ENCODE measurements around the gene PHAF1.

The PHAF1 gene

GRCh38 chr16:67148656-67149275 is 39.0 kb downstream of the PHAF1 start:
- DNase-seq, result no peak

DNA sequence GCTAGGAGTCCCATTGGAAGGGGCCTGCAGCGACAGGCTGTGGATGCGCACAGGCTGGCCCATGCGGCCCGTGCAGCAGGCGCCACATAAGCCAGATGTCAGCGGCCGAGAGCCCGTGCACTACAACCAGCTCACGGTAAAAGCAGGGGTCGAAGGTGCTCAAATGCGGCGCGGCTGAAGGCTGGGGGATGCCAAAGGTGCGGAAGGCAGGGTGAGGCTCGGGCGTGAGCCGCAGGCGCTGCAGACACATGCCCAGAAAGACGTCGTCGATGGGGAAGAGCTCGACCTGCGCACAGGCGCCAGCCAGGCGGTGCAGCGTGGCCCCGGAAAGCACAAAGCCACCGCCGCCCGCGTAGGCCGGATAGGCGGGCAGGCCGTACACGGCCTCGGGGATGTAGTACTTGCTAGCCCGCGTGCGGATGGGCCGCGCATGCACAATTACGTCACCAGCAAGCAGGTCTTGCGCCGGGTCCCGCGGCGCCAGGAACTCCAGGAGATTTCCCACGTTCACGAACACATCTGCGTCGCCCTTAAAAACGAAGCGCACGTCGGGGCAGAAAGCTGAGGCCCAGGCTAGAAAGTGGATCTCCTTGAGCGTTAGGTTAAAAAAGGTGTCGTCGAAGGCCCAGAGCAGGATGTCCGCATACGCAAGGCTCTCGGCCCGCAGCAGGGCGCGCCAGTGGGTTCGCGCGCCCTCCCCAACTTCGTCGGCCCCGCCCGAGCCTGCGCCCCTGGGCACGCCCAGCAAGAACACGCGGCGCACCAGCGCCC is 39.7 kb downstream of the PHAF1 start:
- DNase-seq, result no peak

DNA sequence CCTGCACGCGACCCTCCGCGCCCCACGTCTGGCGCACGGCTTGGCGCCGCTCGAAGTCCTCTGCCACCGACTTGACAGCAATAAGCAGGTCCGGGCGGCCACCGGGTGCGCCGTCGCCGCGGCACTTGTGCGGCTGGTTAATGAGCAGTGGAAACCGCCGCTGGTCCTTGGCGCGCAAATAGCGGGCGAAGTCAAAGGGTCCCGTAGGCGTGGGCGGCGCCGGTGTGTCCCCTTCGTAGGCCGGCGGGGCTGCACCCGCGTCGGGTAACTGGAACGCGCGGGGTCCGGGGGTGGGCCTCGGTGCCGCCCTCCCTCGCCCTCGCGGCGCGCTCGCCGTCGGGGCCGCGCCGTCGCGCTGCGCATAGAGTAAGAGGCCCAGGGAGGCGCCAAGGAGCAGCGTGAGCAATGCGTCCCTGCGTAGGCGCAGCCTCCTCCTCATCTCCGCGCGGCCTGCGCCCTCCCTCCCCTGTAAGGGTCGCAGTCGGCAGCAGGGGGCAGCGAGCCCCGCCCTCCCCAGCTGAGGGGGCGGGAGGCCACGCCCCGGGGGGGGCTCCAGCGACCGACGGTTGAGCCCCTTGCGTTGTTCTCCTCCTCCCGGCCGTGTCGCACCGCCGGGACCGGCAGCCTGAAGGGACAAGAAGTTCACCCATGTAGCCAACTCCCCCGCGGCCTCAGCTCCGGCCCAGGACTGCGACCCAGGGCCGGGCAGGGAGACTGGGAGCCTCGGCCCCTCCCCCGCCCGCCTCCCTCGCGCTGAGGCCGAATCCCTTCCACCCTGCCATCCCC is 40.5 kb downstream of the PHAF1 start:
- DNase-seq, result no peak

DNA sequence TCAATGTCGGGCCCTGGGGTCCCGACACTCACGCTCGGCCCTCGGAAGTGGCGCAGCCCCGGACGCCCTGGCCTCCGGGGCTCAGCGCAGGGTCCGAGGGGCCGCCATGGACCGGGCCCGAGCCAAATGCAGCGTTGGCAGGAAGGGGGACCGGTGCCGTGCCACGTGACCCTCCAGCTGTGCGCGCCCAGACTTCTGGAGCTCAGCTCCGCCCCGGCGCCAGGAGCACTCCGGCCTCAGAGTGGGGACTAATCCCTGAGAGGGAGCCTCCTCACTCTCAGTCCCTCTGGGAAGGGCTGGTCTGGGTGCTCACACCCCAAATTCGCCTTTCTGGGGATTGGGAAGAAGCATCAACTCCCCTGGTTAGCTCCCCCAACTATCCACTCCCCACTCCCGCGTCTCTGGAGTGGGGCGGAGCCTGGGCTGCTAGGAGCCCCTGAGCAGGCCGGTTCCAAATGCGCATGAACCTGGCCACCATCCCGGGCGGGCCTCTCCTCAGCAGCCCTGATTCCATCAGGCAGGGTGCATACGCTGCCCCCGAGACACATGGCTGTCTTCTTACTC is 41.2 kb downstream of the PHAF1 start, which contains the start of gene B3GNT9:
Gene B3GNT9 (minus strand): TSS at position 166 of the 564 bp plus-strand sequence. CDS start 513 bp downstream, outside the sequence.
- DNase-seq, result no peak

- DNase-seq, result no peak
Measured at GRCh38 chr16:67151431-67152097, 41.8 kb downstream of the PHAF1 start.

DNA sequence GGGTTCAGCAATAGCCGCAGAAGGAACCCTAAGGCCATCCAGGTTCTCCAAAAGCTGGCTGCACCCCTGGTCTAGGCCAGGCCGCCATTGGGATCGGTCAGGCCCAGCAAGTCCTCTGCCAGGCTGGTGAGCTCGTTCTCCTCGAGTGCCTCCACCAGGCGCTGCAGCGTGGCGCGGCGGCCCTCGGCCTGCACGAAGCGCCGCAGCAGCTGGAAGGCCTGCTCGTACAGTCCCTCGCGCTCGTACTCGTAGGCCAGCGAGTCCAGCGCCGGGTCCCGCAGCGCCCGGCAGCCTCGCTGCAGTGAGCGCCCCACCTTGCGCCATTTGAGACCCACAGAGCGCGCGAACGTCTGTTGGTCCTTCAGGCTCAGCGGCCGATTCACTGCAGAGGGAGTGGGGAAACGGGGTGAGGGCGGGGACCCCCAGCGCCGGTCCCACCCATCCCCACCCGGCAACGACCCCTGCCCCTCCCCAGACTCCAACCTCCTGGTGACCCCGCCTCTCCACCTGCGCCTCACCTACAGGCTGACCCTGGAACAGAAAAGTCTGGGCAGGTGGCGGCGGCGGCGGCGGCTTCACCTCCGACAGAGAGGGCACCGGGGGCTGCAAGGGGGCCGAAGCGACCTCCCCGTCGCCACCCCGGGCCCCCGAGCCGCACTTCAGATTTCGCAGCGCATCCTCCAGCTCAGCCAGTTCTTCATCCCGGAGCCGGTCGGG is 45.0 kb downstream of the PHAF1 start:
- no peak for DNase-seq

- DNase-seq, result no peak
Measured at GRCh38 chr16:67155295-67156142, 45.8 kb downstream of the PHAF1 start.

DNA sequence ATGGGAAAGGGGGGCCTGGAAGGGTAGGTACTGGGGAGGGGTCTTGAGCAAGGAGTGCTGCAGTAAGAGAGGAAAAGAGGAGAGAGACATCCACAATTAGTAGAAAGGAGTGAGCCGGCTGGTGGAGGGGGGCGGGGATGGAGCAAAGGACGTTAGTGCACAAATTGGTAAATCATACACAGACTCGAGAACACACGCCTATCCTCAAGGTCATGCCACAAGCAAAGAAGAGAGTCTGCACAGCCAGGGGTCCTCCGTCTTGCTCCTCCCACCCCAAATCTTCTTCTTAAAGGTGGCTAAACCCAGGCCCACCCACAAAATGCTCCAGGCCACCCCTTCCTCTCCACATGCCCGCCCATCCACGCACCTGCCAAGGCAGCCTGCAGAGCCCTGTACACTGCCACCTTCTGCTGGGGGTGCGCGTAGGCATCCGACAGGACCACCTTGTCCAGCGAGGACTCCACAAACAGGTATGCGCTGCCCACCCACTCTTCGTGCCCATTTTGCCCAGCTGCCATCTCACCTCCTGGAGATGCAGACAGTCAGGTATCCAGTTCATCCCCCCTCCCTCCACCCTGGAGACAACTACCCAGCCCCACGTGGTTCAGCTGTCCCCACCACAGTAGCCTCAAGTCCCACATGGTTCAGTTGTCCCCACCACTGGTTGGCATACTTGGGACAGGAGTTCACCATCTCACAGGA is 46.6 kb downstream of the PHAF1 start:
- DNase-seq, result no peak

GRCh38 chr16:67157106-67157748 is 47.5 kb downstream of the PHAF1 start:
- no peak for DNase-seq

DNA sequence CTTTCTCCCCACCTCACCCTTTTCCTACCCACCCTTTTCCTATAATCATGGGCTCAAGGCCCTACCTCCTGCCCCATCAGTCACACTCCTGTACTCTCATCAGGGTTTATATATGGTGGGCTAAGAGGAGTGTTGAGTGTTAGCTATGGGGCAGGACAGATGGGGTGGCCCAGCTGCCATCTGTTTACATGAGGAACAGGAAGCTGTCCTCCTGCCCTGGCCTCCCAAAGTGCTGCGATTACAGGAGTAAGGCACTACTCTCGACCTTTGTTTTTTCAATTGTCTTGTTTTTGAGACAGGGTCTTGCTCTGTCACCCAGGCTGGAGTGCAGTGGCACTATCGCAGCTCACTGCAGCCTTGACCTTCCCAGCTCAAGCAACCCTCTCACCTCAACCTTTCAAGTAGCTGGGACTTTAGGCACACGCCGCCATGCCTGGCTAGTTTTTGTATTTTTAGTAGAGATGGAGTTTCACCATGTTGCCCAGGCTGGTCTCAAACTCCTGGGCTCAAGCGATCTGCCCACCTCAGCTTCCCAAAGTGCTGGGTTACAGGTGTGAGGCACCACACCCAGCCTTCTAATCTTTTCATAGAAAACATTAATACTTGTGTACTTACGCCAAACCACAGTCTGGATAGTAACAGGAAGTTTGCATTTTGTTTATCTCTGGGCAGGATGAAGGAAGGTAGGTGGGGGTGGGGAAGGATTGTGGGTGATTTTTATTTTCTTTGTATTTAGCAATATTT is 48.3 kb downstream of the PHAF1 start:
- DNase-seq, result no peak

GRCh38 chr16:67158637-67159600 is 49.2 kb downstream of the PHAF1 start:
- DNase-seq, result no peak

GRCh38 chr16:67161595-67162058 is 51.9 kb downstream of the PHAF1 start:
- DNase-seq, result no peak

GRCh38 chr16:67162506-67163163 is 52.9 kb downstream of the PHAF1 start:
- DNase-seq, result no peak

- DNase-seq, result no peak
Measured at GRCh38 chr16:67163164-67163998, 53.6 kb downstream of the PHAF1 start.

DNA sequence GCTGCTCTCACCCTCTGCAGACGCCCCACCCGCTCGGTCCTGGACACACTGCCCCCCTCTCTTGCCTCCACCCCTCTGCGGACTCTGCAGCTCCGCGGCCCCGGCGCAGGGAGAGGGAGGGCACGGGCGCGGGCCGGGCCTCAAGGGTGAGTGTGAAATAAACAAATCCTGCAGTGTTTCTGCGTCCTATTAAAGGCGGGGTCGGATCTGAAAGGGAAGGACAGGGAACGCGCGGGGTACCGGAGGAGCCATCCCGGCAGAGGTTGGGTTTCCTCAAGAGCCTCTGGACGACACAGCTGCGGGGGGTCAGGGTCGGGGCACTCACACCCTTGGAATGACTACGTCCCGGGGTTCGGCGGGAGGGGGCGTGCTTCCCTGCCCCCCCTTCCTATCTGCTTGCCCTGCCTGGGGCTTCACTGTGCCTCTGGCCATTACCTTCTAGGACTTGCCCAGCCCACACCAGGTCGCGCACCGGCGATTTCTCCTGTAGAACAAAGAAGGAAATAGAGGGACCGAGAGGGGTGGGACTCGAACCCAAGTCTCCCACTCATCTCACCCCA is 54.3 kb downstream of the PHAF1 start:
- no peak for DNase-seq

DNA sequence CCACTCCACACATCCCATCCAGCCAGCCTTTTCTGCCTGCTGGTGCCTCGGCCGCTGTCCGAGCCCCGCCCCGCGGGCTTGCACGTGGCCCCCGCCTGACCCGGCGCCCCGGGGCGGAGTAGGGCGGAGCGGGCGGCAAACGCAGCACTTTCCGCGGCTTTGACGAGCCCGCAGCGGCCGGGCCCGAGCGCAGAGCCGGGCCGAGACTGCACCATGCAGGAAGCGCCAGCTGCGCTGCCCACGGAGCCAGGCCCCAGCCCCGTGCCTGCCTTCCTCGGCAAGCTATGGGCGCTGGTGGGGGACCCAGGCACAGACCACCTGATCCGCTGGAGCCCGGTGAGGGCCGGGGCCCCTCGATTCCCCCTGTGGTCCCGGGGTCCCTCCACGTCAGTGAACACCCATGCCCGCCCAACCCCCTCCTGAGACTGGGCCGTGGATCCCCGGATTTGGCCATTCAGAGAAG is 54.9 kb downstream of the PHAF1 start, which contains the start of gene HSF4:
Gene HSF4 (plus strand): TSS at position 147 of the 463 bp plus-strand sequence. CDS start 67 bp downstream, at position 214.
- DNase-seq, result no peak

All from SIG-M5 (cell line).